ENCODE data around the gene ZNF326.

Gene ZNF326

DNA sequence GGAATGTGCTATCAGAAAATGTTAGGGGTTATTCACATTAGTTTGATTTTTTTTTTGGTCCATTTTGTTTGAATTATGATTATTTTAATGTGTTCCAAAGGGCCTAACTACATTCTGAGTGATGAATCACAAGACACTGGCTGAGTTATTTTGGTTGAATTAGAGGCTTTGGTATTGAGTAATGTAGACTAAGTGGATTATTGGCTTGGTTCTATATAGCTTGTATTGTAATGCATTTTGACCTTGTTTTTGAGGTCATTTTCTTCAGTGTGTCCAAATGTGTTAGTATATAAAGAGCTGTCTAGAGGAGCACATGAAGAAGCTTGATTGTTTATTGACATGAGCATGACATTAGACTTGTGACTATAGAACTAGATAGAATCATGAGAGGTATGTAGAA lies 3.4 kb downstream of the ZNF326 start:
- TF ChIP-seq, protein P1, sequence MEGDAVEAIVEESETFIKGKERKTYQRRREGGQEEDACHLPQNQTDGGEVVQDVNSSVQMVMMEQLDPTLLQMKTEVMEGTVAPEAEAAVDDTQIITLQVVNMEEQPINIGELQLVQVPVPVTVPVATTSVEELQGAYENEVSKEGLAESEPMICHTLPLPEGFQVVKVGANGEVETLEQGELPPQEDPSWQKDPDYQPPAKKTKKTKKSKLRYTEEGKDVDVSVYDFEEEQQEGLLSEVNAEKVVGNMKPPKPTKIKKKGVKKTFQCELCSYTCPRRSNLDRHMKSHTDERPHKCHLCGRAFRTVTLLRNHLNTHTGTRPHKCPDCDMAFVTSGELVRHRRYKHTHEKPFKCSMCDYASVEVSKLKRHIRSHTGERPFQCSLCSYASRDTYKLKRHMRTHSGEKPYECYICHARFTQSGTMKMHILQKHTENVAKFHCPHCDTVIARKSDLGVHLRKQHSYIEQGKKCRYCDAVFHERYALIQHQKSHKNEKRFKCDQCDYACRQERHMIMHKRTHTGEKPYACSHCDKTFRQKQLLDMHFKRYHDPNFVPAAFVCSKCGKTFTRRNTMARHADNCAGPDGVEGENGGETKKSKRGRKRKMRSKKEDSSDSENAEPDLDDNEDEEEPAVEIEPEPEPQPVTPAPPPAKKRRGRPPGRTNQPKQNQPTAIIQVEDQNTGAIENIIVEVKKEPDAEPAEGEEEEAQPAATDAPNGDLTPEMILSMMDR (IDR thresholded peaks at IDR 0.05; ENCODE audit: low read depth, low read length), result no peak
- H3K9me3 ChIP-seq (ENCODE audit: severe bottlenecking), result no peaks in the 10 kb centered on the region
- H3K27me3 ChIP-seq (ENCODE audit: insufficient read depth, low read depth, severe bottlenecking), result no peaks in the 10 kb centered on the region
- DNase-seq, result no peak
- peaks cover 44% of the 10 kb centered on the region for H3K36me3 ChIP-seq
- H3K27ac ChIP-seq, result no peak overlapping the region
- H3K4me3 ChIP-seq (ENCODE audit: low read depth, low read length), result no peak overlapping the region

DNA sequence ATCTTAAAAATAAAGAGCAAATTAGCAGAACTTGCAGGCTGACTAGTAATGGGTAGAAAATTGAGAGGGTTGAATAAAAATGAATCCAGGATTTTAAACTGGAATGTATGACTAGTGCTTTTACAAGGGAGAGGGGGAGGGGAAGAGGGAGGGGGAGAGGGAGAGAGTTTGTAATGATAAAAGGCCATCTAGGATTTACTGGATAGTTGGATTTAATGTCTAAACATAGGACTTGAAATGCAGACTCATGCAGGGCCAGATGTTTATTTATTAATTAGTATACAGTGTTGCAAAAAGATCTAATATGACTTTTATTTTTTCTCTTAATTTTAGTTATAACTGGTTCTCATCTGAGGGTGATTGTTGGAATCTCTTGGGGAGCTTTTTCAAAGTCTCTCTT lies 4.3 kb downstream of the ZNF326 start:
- no peak for DNase-seq
- Histone ChIP-seq H3K27me3 (ENCODE audit: insufficient read depth, low read depth, severe bottlenecking) (no peaks in the 10 kb centered on the region), H3K27ac (no peak overlapping the region), H3K9me3 (ENCODE audit: severe bottlenecking) (no peaks in the 10 kb centered on the region), H3K36me3 (peaks cover 45% of the 10 kb centered on the region), H3K4me3 (ENCODE audit: low read depth, low read length) (no peak overlapping the region)
- TF ChIP-seq, protein P1 (IDR thresholded peaks at IDR 0.05; ENCODE audit: low read depth, low read length), result no peak

DNA sequence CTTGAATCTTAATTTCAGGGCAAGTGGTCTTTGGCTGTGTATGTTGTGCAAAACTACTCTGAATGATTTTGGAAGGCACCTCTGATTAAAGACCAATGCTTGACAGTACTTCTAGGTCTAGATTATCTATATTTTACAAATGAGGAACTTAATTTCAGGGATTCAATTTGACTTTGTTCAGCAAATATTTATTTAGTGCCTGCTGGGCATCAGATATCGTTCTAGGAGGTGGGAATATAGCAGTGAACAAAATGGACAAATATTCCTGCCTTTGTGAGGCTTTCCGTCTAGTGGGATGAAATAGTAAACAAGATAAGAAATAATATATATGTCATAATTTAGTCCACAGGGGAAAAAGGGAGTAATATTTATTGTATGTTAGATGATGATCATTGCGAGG lies 4.7 kb downstream of the ZNF326 start:
- Histone ChIP-seq H3K27ac (no peak overlapping the region), H3K4me3 (ENCODE audit: low read depth, low read length) (no peak overlapping the region), H3K9me3 (ENCODE audit: severe bottlenecking) (no peaks in the 10 kb centered on the region), H3K36me3 (peaks cover 45% of the 10 kb centered on the region), H3K27me3 (ENCODE audit: insufficient read depth, low read depth, severe bottlenecking) (no peaks in the 10 kb centered on the region)
- no peak for DNase-seq
- TF ChIP-seq, protein P1 (IDR thresholded peaks at IDR 0.05; ENCODE audit: low read depth, low read length), result no peak

DNA sequence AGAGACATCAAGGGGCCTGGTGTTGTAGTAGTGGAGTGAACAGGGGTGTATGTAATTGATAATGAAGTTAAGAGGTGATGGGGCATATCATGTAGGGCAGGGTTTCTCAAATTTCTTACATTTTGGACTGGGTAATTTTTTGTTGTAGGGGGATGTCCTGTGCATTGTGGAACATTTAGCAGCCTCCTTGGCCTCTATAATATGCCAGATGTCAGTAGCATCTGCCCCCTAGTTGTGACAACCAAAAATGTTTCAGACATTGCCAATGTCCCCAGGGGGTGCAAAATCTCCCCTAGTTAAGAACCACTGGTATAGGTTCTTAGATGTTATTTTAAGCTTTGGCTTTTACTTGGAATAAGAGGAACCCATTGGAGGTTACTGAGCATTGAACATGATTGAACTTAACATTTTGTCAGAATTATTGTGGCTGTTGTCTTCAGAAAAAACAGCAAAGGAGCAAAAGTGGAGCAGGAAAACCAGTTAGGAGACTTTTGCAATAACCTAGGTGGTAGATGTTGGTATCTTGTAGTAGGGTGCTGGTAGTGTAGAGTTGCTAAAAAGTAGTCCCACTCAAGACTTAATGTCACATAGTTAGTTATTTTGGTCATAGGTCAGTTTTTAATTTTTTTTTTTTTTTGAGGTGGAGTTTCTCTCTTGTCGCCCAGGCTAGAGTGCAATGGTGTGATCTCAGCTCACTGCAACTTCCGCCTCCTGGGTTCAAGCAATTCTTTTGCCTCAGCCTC lies 6.2 kb downstream of the ZNF326 start:
- Histone ChIP-seq H3K27ac (no peak overlapping the region), H3K36me3 (peaks cover 52% of the 10 kb centered on the region), H3K4me3 (ENCODE audit: low read depth, low read length) (no peak overlapping the region), H3K27me3 (ENCODE audit: insufficient read depth, low read depth, severe bottlenecking) (no peaks in the 10 kb centered on the region), H3K9me3 (ENCODE audit: severe bottlenecking) (no peaks in the 10 kb centered on the region)
- TF ChIP-seq, protein P1 (IDR thresholded peaks at IDR 0.05; ENCODE audit: low read depth, low read length), result no peak
- DNase-seq, result no peak

DNA sequence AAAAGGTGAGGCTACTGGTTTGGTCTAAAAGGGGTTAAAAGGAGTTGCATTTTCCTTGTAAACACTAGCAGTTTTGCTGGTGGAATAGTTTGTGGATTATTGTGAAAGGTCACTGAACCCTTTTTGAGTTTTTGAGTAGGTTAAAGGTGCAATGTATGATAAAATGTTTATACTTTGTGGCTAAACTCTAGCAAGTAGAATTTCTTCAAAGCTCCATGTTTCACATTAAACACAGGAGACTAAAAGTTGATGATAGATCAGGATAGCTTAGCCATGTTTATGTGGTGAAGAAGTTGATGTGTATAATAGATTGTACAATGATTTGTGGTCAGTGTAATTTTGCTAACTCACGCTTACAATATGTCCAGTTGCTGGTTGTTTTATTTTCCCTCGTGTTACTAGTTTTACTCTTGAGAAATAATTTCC lies 13.1 kb downstream of the ZNF326 start:
- Histone ChIP-seq H3K36me3 (peaks cover 83% of the 10 kb centered on the region), H3K27ac (no peak overlapping the region), H3K9me3 (ENCODE audit: severe bottlenecking) (no peaks in the 10 kb centered on the region), H3K27me3 (ENCODE audit: insufficient read depth, low read depth, severe bottlenecking) (no peaks in the 10 kb centered on the region), H3K4me3 (ENCODE audit: low read depth, low read length) (no peak overlapping the region)
- TF ChIP-seq, protein P1 (IDR thresholded peaks at IDR 0.05; ENCODE audit: low read depth, low read length), result no peak
- DNase-seq, result no peak

DNA sequence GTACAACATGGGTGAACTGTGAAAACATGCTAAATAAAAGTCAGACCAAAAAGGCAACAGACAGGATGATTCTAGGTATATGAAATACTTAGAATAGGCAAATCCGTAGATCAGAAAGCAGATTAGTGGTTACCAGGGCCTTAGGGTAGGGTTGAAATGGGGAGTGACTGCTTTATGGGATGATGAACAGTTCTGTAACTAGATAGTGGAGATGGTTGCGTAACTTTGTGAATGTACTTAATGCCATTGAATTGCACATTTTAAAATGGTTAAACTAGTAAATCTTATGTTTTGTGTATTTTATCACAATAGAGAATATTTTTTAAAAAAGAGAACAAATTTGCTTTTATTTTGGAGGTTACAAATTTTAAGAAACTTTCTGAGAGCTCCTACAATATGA lies 17.4 kb downstream of the ZNF326 start:
- H3K9me3 ChIP-seq (ENCODE audit: severe bottlenecking), result no peaks in the 10 kb centered on the region
- H3K27me3 ChIP-seq (ENCODE audit: insufficient read depth, low read depth, severe bottlenecking), result no peaks in the 10 kb centered on the region
- peaks cover 95% of the 10 kb centered on the region for H3K36me3 ChIP-seq
- TF ChIP-seq, protein P1 (IDR thresholded peaks at IDR 0.05; ENCODE audit: low read depth, low read length), result no peak
- DNase-seq, result no peak
- H3K27ac ChIP-seq, result no peak overlapping the region
- H3K4me3 ChIP-seq (ENCODE audit: low read depth, low read length), result no peak overlapping the region
